Measurements from ENCODE around the gene SH3RF3. TPM values are rescaled to one million over a fixed set of nuclear protein-coding genes. Genes with fewer than 3 reads are reported as not detected.

Gene SH3RF3
- polyA plus RNA-seq, 1 of the 3 experiments (the other 2 are of a cell fraction) = 1.9 TPM

DNA sequence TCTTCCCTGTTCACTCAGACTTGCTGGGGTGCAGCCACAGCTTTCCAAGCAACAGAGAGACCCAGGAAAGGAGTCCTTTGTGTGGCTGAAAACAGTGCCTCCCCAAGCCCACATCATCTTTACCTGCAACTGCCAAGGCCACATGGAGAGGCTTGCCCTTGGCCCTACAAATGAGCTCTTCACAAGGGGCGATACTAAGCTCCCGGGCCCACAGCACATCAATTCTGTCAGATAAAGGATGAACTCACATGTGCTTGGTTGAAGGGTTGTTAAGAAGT is 42.3 kb upstream of the SH3RF3 start:
- Histone ChIP-seq H3K9me2 (no peaks in the 10 kb centered on the region), H3K27ac (ENCODE audit: low read depth in 2 of 2, low read length in 1 of 2) (no peak overlapping the region), H3F3A (replicated peaks; ENCODE audit: insufficient read depth) (no peaks in the 10 kb centered on the region), H2AFZ (ENCODE audit: low read depth) (no peak overlapping the region), H3K4me1 (ENCODE audit: control insufficient read depth in 1 of 2, insufficient read depth in 2 of 2, low read depth in 1 of 2, low read length in 1 of 2) (no peaks in the 10 kb centered on the region), H3K9ac (no peak overlapping the region), H3K4me2 (no peak overlapping the region), H3K9me3 (no peaks in the 10 kb centered on the region), H3K4me3 (ENCODE audit: low read depth in 2 of 2, low read length in 1 of 2) (no peak overlapping the region), H3K79me2 (ENCODE audit: insufficient read depth) (no peaks in the 10 kb centered on the region), H3K27me3 (ENCODE audit: insufficient read depth) (no peaks in the 10 kb centered on the region; the same call in 1 of the 2 replicates), H3K36me3 (replicated peaks in 1 of 2; ENCODE audit: control insufficient read depth in 1 of 2, insufficient read depth in 2 of 2, low read length in 1 of 2) (no peaks in the 10 kb centered on the region), H4K20me1 (ENCODE audit: insufficient read depth) (no peaks in the 10 kb centered on the region)
- ChIA-PET CTCF (no interaction called here), POLR2A (no interaction called here)
- no peak for TF ChIP-seq MEF2A (IDR thresholded peaks at IDR 0.05; ENCODE audit: borderline replicate concordance, low read depth)
- TF ChIP-seq, protein P1, sequence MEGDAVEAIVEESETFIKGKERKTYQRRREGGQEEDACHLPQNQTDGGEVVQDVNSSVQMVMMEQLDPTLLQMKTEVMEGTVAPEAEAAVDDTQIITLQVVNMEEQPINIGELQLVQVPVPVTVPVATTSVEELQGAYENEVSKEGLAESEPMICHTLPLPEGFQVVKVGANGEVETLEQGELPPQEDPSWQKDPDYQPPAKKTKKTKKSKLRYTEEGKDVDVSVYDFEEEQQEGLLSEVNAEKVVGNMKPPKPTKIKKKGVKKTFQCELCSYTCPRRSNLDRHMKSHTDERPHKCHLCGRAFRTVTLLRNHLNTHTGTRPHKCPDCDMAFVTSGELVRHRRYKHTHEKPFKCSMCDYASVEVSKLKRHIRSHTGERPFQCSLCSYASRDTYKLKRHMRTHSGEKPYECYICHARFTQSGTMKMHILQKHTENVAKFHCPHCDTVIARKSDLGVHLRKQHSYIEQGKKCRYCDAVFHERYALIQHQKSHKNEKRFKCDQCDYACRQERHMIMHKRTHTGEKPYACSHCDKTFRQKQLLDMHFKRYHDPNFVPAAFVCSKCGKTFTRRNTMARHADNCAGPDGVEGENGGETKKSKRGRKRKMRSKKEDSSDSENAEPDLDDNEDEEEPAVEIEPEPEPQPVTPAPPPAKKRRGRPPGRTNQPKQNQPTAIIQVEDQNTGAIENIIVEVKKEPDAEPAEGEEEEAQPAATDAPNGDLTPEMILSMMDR (IDR thresholded peaks at IDR 0.05) = no peak
- TF ChIP-seq MXI1 (IDR thresholded peaks at IDR 0.05; ENCODE audit: low read depth, low read length) = no peak
- TF ChIP-seq RCOR1 (IDR thresholded peaks at IDR 0.05; ENCODE audit: low read length) = no peak
- TF ChIP-seq GABPA (IDR thresholded peaks at IDR 0.05; ENCODE audit: low read depth) = no peak
- no peak for TF ChIP-seq FOXJ3 (CRISPR knock-in tag; IDR thresholded peaks at IDR 0.05)
- TF ChIP-seq ELF1 (IDR thresholded peaks at IDR 0.05) = no peak
- no peak for TF ChIP-seq IRF3 (IDR thresholded peaks at IDR 0.05; ENCODE audit: low read depth, low read length)
- TF ChIP-seq RFX5 (IDR thresholded peaks at IDR 0.05; ENCODE audit: low read length) = no peak
- no peak for TF ChIP-seq EP300 (IDR thresholded peaks at IDR 0.05; ENCODE audit: borderline replicate concordance in 1 of 2, low read depth in 1 of 2, low read length in 1 of 2)
- TF ChIP-seq FOXM1 (IDR thresholded peaks at IDR 0.05; ENCODE audit: low read depth) = no peak
- TF ChIP-seq POLR2AphosphoS5 (IDR thresholded peaks at IDR 0.05; ENCODE audit: low read depth, low read length) = no peak
- TF ChIP-seq TCF12 (IDR thresholded peaks at IDR 0.05) = no peak
- TF ChIP-seq SMC3 (IDR thresholded peaks at IDR 0.05; ENCODE audit: low read depth, low read length) = no peak
- no peak for TF ChIP-seq YY1 (IDR thresholded peaks at IDR 0.05; ENCODE audit: low read depth)
- TF ChIP-seq, protein P2, sequence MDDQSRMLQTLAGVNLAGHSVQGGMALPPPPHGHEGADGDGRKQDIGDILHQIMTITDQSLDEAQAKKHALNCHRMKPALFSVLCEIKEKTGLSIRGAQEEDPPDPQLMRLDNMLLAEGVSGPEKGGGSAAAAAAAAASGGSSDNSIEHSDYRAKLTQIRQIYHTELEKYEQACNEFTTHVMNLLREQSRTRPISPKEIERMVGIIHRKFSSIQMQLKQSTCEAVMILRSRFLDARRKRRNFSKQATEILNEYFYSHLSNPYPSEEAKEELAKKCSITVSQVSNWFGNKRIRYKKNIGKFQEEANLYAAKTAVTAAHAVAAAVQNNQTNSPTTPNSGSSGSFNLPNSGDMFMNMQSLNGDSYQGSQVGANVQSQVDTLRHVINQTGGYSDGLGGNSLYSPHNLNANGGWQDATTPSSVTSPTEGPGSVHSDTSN (IDR thresholded peaks at IDR 0.05) = no peak
- TF ChIP-seq SIN3A (IDR thresholded peaks at IDR 0.05; ENCODE audit: borderline replicate concordance, low read depth, low read length) = no peak
- TF ChIP-seq MAX (IDR thresholded peaks at IDR 0.05; ENCODE audit: low read depth) = no peak
- TF ChIP-seq REST (IDR thresholded peaks at IDR 0.05; ENCODE audit: low read depth, low read length) = no peak
- 88% methylated on average over 2 of the region's 2 CpGs for WGBS (ENCODE audit: low lambda C conversion rate)
- DNase-seq = no peak

Measured in SK-N-SH (cell line).